Calu3 (cell line): ENCODE measurements around the gene PTPN18. TPM values are rescaled to one million over a fixed set of nuclear protein-coding genes. Genes with fewer than 3 reads are reported as not detected.

Experiments used
- BruUV-seq: library from RNA; stranded (reverse); fragments of 400-500 nt; replicated peaks from 2 replicates; lab custom pipeline; 2021; lab: Mats Ljungman, UMichigan
- CTCF ChIA-PET: fragments of 300-600 bp; sonication (Branson Sonifier 250); formaldehyde crosslinking; loops from one replicate; lab custom pipeline; 2022; ENCODE audit warnings: antibody characterized with exemption; lab: Charles Lee
- DNase-seq: peaks from one replicate; pipeline ENCODE4 v3.0.0; 2022
- H3K27ac Mint-ChIP-seq: one replicate; pipeline ENCODE4 v1.8.0; 2022; ENCODE audit warnings: mixed read lengths; ENCODE audit not compliant: unreplicated experiment
- H3K27me3 Mint-ChIP-seq: one replicate; pipeline ENCODE4 v1.8.0; 2022; ENCODE audit warnings: mixed read lengths; ENCODE audit not compliant: unreplicated experiment
- H3K36me3 Mint-ChIP-seq: one replicate; pipeline ENCODE4 v1.8.0; 2022; ENCODE audit warnings: mild to moderate bottlenecking, moderate library complexity, mixed read lengths; ENCODE audit not compliant: insufficient read depth, unreplicated experiment
- H3K4me1 Mint-ChIP-seq: one replicate; pipeline ENCODE4 v1.8.0; 2022; ENCODE audit warnings: mild to moderate bottlenecking, low read depth, mixed read lengths; ENCODE audit not compliant: unreplicated experiment
- H3K4me3 Mint-ChIP-seq: one replicate; pipeline ENCODE4 v1.8.0; 2022; ENCODE audit warnings: mild to moderate bottlenecking, low read depth, moderate library complexity, mixed read lengths; ENCODE audit not compliant: unreplicated experiment
- H3K9me3 Mint-ChIP-seq: one replicate; pipeline ENCODE4 v1.8.0; 2022; ENCODE audit warnings: low read depth, mixed read lengths; ENCODE audit not compliant: unreplicated experiment
- intact Hi-C: fragments of 100-400 bp; cut with micrococcal nuclease; formaldehyde crosslinking; loops from one replicate; pipeline ENCODE4 v1.10.0; 2022; ENCODE audit not compliant: unreplicated experiment
- total RNA-seq: library from RNA; stranded (reverse); gene quantifications from 2 replicates; pipeline ENCODE4 v1.2.3, GENCODE V29; 2022
- TF ChIP-seq, protein P1 (sequence below): fragments of 200-600 bp; IDR thresholded peaks from one replicate; pipeline ENCODE4 v1.8.0; 2022; ENCODE audit warnings: antibody characterized with exemption; ENCODE audit not compliant: unreplicated experiment

Gene PTPN18
- total RNA-seq, 1 experiment from 2014 or later = 66.0 TPM

GRCh38 chr2:130342020-130342532, 13.8 kb upstream of the PTPN18 start:
- peak overlapping the region; percentile 86 for H3K4me3 Mint-ChIP-seq
- intact Hi-C loops = no loop called here
- peak; percentile 91 for DNase-seq
- no peaks in the 10 kb centered on the region for H3K27me3 Mint-ChIP-seq
- no TSS peak for BruUV-seq
- H3K9me3 Mint-ChIP-seq = no peaks in the 10 kb centered on the region
- peaks cover 60% of the 10 kb centered on the region for H3K36me3 Mint-ChIP-seq
- peak overlapping the region; percentile 82 for H3K27ac Mint-ChIP-seq
- peaks cover 17% of the 10 kb centered on the region for H3K4me1 Mint-ChIP-seq
- TF ChIP-seq, protein P1, sequence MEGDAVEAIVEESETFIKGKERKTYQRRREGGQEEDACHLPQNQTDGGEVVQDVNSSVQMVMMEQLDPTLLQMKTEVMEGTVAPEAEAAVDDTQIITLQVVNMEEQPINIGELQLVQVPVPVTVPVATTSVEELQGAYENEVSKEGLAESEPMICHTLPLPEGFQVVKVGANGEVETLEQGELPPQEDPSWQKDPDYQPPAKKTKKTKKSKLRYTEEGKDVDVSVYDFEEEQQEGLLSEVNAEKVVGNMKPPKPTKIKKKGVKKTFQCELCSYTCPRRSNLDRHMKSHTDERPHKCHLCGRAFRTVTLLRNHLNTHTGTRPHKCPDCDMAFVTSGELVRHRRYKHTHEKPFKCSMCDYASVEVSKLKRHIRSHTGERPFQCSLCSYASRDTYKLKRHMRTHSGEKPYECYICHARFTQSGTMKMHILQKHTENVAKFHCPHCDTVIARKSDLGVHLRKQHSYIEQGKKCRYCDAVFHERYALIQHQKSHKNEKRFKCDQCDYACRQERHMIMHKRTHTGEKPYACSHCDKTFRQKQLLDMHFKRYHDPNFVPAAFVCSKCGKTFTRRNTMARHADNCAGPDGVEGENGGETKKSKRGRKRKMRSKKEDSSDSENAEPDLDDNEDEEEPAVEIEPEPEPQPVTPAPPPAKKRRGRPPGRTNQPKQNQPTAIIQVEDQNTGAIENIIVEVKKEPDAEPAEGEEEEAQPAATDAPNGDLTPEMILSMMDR = no peak
- CTCF ChIA-PET = interaction anchor here (0.9 to 2.4 kb wide), 7 partner anchors 9 to 161 kb away, joined by 3 to 15 read pairs (median 9); partner anchors contain the start of genes PTPN18 and SMPD4

- BruUV-seq = no TSS peak
- intact Hi-C loops = no loop called here
- Mint-ChIP-seq H3K4me3 (peak within 1 kb of the TSS; percentile 86), H3K27me3 (no peaks in the 10 kb centered on the region), H3K4me1 (peaks cover 17% of the 10 kb centered on the region), H3K36me3 (peaks cover 57% of the 10 kb centered on the region), H3K9me3 (no peaks in the 10 kb centered on the region), H3K27ac (peak within 1 kb of the TSS; percentile 82)
- TF ChIP-seq, protein P1 = no peak
- DNase-seq = peak; percentile 94
- CTCF ChIA-PET = interaction anchor here (1.2 to 2.4 kb wide), 6 partner anchors 10 to 161 kb away, joined by 3 to 15 read pairs (median 9); partner anchors contain the start of genes PTPN18 and SMPD4
These were observed 13.2 kb upstream of the PTPN18 start, which contains the start of gene IMP4 for GRCh38 chr2:130342533-130343275. Gene IMP4 (plus strand): TSS chr2:130342897. CDS start chr2:130342933, 36 bp downstream.

- H3K36me3 Mint-ChIP-seq = peaks cover 59% of the 10 kb centered on the region
- no peak overlapping the region for H3K27ac Mint-ChIP-seq
- no peak for DNase-seq
- intact Hi-C loops = no loop called here
- H3K4me3 Mint-ChIP-seq = no peak overlapping the region
- H3K27me3 Mint-ChIP-seq = no peaks in the 10 kb centered on the region
- TF ChIP-seq, protein P1 = no peak
- CTCF ChIA-PET = no interaction called here
- BruUV-seq = no TSS peak
- H3K9me3 Mint-ChIP-seq = no peaks in the 10 kb centered on the region
- peaks cover 17% of the 10 kb centered on the region for H3K4me1 Mint-ChIP-seq
These were observed 11.3 kb upstream of the PTPN18 start for GRCh38 chr2:130344578-130344977.

DNA sequence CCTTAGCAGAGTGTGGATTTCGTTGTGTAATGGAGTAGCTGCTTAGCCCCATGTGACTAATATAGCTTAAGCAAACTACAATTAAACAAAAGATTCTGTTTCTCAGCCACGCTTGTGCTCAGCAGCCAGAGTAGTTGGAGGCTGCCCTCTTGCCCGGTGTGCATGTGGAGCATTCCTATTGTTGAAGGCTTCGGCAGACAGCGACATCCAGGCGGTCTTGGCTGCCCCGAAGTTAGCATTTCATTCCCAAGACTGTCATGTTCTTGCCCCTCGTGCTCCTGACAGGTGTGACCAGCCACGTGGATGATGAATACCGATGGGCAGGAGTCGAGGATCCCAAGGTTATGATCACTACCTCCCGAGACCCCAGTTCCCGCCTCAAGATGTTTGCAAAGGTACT, 10.8 kb upstream of the PTPN18 start:
- DNase-seq = no peak
- H3K4me3 Mint-ChIP-seq = no peak overlapping the region
- no peaks in the 10 kb centered on the region for H3K27me3 Mint-ChIP-seq
- CTCF ChIA-PET = no interaction called here
- TF ChIP-seq, protein P1 = no peak
- H3K36me3 Mint-ChIP-seq = peaks cover 57% of the 10 kb centered on the region
- intact Hi-C loops = no loop called here
- H3K9me3 Mint-ChIP-seq = no peaks in the 10 kb centered on the region
- no peak overlapping the region for H3K27ac Mint-ChIP-seq
- BruUV-seq = no TSS peak
- peaks cover 14% of the 10 kb centered on the region for H3K4me1 Mint-ChIP-seq
